HG02884 (cell line): Measurements from ENCODE around the gene IL3RA.
"Not testable (repeated sequence)": the region's sequence is repeated elsewhere in the genome, so short reads cannot be mapped to it uniquely, and the experiment has no call there.

Experiments used
- ATAC-seq: cut with Tn5 transposase; IDR thresholded peaks from one replicate; pipeline ENCODE4 v1.9.1; 2021; ENCODE audit warnings: mild to moderate bottlenecking, moderate library complexity; ENCODE audit not compliant: unreplicated experiment

IL3RA gene

GRCh38 chrX:1327651-1328304 is 8.8 kb upstream of the IL3RA start:
- ATAC-seq: no peak

GRCh38 chrX:1330605-1331004 is 6.0 kb upstream of the IL3RA start:
- no peak for ATAC-seq

- ATAC-seq: not testable (repeated sequence)
Measured at GRCh38 chrX:1332433-1332832, 4.2 kb upstream of the IL3RA start.

GRCh38 chrX:1334854-1335253 is 1.7 kb upstream of the IL3RA start:
- no peak for ATAC-seq

- peak; percentile 35 for ATAC-seq
Measured at GRCh38 chrX:1336948-1337779, 579 bp downstream of the IL3RA start.

GRCh38 chrX:1341545-1342184 is 5.1 kb downstream of the IL3RA start:
- no peak for ATAC-seq

GRCh38 chrX:1349606-1350005 is 13.0 kb downstream of the IL3RA start:
- not testable (repeated sequence) for ATAC-seq

GRCh38 chrX:1351981-1352714 is 15.6 kb downstream of the IL3RA start:
- no peak for ATAC-seq

GRCh38 chrX:1354036-1355019 is 17.7 kb downstream of the IL3RA start:
- no peak for ATAC-seq

GRCh38 chrX:1355131-1356046 is 18.8 kb downstream of the IL3RA start:
- no peak for ATAC-seq

- ATAC-seq: no peak
Measured at GRCh38 chrX:1357993-1358392, 21.4 kb downstream of the IL3RA start.

- ATAC-seq: no peak
Measured at GRCh38 chrX:1358793-1359476, 22.4 kb downstream of the IL3RA start.

- no peak for ATAC-seq
Measured at GRCh38 chrX:1359477-1359873, 22.9 kb downstream of the IL3RA start.

GRCh38 chrX:1360171-1360570 is 23.6 kb downstream of the IL3RA start:
- no peak for ATAC-seq

- ATAC-seq: no peak
Measured at GRCh38 chrX:1361275-1361674, 24.7 kb downstream of the IL3RA start.

- no peak for ATAC-seq
Measured at GRCh38 chrX:1361910-1362309, 25.3 kb downstream of the IL3RA start.

- ATAC-seq: not testable (repeated sequence)
Measured at GRCh38 chrX:1366363-1366762, 29.8 kb downstream of the IL3RA start.

- no peak for ATAC-seq
Measured at GRCh38 chrX:1368385-1368698, 31.8 kb downstream of the IL3RA start.
